H1 (cell line): Measurements from ENCODE around the gene GLB1L3. TPM values are rescaled to one million over a fixed set of nuclear protein-coding genes. Genes with fewer than 3 reads are reported as not detected.

Source experiments
- USF2 ChIP-seq: IDR thresholded peaks from 2 replicates; pipeline ENCODE4 v1.6.1; 2011; ENCODE audit warnings: low read length, improper control_type of control experiment
- polyA plus RNA-seq, 7 experiments: library from polyadenylated mRNA; depleted of rRNA in 3 of 7; stranded (reverse) in 5 of 7; unstranded in 2 of 7; fragments of >200 nt in 5 of 7; fragments of 200-250 nt in 2 of 7; gene quantifications; 1 replicate in 5 of 7; 2 replicates in 1 of 7; 4 replicates in 1 of 7; pipeline versions ENCODE4 v1.2.1 to v1.2.3, GENCODE V29; 2011 to 2013; ENCODE audit warnings: missing spikeins in 2 of 7, mixed read lengths in 2 of 7
- total RNA-seq: library from RNA; stranded (reverse); fragmentation: NEBNext Ultra II Directional; extraction: Animal tissue kit (Norgen Biotek cat#: 25700); gene quantifications from 2 replicates; pipeline ENCODE4 v1.2.1, GENCODE V29; 2021

Gene GLB1L3
- total and polyA plus RNA-seq, 2 of the 8 experiments (the other 6 are each of a cell fraction or from before 2014, with no cell fraction given): 14.9 to 33.2 TPM

GRCh38 chr11:134275534-134276395, at the start of gene GLB1L3 (continued):
- no peak for TF ChIP-seq USF2
